Measurements from ENCODE around the gene KCNK3.

Gene KCNK3

GRCh38 chr2:26716769-26717168 lies 24.2 kb downstream of the KCNK3 start:
- TF ChIP-seq, protein P1, sequence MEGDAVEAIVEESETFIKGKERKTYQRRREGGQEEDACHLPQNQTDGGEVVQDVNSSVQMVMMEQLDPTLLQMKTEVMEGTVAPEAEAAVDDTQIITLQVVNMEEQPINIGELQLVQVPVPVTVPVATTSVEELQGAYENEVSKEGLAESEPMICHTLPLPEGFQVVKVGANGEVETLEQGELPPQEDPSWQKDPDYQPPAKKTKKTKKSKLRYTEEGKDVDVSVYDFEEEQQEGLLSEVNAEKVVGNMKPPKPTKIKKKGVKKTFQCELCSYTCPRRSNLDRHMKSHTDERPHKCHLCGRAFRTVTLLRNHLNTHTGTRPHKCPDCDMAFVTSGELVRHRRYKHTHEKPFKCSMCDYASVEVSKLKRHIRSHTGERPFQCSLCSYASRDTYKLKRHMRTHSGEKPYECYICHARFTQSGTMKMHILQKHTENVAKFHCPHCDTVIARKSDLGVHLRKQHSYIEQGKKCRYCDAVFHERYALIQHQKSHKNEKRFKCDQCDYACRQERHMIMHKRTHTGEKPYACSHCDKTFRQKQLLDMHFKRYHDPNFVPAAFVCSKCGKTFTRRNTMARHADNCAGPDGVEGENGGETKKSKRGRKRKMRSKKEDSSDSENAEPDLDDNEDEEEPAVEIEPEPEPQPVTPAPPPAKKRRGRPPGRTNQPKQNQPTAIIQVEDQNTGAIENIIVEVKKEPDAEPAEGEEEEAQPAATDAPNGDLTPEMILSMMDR (IDR thresholded peaks at IDR 0.05; ENCODE audit: insufficient read depth, low read length, poor library complexity, severe bottlenecking): no peak
- H3K4me3 ChIP-seq (replicated peaks; ENCODE audit: low read depth, low read length): no peak overlapping the region
- H3K36me3 ChIP-seq (ENCODE audit: control insufficient read depth, insufficient read depth, low read length): no peaks in the 10 kb centered on the region
- H3K27me3 ChIP-seq (replicated peaks; ENCODE audit: control insufficient read depth, insufficient read depth, low read length): no peaks in the 10 kb centered on the region; the same call in none of the 2 replicates
- DNase-seq (ENCODE audit: extremely low read depth, insufficient read length): no peak

DNA sequence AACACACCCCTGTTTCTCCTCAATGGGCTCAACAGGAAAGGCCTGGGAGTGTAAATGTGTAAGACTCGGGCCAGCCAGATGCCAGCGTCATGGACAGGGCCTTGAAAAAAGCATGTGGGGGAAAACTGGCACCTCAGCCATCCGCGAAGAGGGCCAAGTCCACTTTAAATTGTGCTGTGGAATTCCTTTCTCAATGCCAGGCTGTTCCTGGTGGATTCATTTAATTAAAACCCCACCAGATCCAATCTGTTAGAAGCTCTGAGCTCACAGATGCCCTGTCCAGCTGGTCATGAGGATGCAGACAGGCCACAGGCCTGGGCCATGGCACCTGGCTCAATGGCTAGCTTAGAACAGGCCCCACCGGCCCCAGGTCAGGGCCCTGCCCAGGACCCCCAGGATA lies 24.8 kb downstream of the KCNK3 start:
- Histone ChIP-seq H3K27me3 (replicated peaks; ENCODE audit: control insufficient read depth, insufficient read depth, low read length) (no peaks in the 10 kb centered on the region; the same call in none of the 2 replicates), H3K4me3 (replicated peaks; ENCODE audit: low read depth, low read length) (no peak overlapping the region), H3K36me3 (ENCODE audit: control insufficient read depth, insufficient read depth, low read length) (no peaks in the 10 kb centered on the region)
- DNase-seq (ENCODE audit: extremely low read depth, insufficient read length): no peak
- TF ChIP-seq, protein P1 (IDR thresholded peaks at IDR 0.05; ENCODE audit: insufficient read depth, low read length, poor library complexity, severe bottlenecking): no peak

GRCh38 chr2:26718949-26719686 lies 26.6 kb downstream of the KCNK3 start:
- Histone ChIP-seq H3K36me3 (ENCODE audit: control insufficient read depth, insufficient read depth, low read length) (no peaks in the 10 kb centered on the region), H3K4me3 (replicated peaks; ENCODE audit: low read depth, low read length) (no peak overlapping the region), H3K27me3 (replicated peaks; ENCODE audit: control insufficient read depth, insufficient read depth, low read length) (no peaks in the 10 kb centered on the region; the same call in 1 of the 2 replicates)
- DNase-seq (ENCODE audit: extremely low read depth, insufficient read length): no peak
- TF ChIP-seq, protein P1 (IDR thresholded peaks at IDR 0.05; ENCODE audit: insufficient read depth, low read length, poor library complexity, severe bottlenecking): no peak

DNA sequence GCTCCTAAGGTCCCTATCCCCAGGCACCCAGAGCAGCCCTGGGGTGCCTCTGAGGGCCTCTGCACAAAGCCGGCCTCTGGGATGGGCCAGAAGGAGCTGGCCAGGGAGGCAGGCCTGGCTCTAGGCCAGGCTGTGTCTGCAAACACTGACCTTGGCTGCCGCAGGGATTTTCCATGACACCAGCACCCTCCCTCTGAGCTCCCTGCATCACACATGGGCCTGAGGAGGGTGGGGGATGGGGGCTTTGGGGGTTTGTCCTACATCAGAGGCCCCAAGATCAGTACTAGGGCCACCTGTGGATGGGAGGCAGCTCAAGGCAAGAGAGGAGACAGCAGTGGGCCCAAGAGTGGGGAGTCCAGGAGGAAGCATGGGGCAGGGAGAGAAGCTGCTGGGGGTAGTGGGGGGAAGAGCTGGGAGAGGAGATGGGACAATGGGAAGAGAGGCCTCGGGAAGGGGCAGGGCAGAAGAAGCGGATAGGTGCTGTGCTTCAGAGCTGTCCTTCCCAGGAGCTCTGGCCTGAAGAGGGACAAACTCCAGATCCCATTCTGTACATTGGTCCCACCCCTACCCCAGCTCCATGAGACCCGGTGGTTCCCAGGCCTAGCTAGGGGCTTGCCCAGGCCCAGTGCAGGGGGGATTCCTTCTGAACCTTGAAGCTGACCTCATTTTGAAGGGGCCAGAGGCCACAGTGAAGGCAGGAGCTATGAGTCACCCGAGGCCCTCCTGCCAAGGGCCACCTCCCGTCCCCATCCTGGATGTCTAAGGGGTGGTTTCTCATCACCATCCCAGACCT lies 28.0 kb downstream of the KCNK3 start:
- DNase-seq (ENCODE audit: extremely low read depth, insufficient read length): no peak
- TF ChIP-seq, protein P1 (IDR thresholded peaks at IDR 0.05; ENCODE audit: insufficient read depth, low read length, poor library complexity, severe bottlenecking): no peak
- H3K4me3 ChIP-seq (replicated peaks; ENCODE audit: low read depth, low read length): no peak overlapping the region
- H3K36me3 ChIP-seq (ENCODE audit: control insufficient read depth, insufficient read depth, low read length): no peaks in the 10 kb centered on the region
- no peaks in the 10 kb centered on the region for H3K27me3 ChIP-seq (replicated peaks; ENCODE audit: control insufficient read depth, insufficient read depth, low read length)

GRCh38 chr2:26721115-26722032 lies 28.9 kb downstream of the KCNK3 start:
- Histone ChIP-seq H3K4me3 (replicated peaks; ENCODE audit: low read depth, low read length) (no peak overlapping the region), H3K36me3 (ENCODE audit: control insufficient read depth, insufficient read depth, low read length) (no peaks in the 10 kb centered on the region), H3K27me3 (replicated peaks; ENCODE audit: control insufficient read depth, insufficient read depth, low read length) (no peaks in the 10 kb centered on the region)
- TF ChIP-seq, protein P1 (IDR thresholded peaks at IDR 0.05; ENCODE audit: insufficient read depth, low read length, poor library complexity, severe bottlenecking): no peak
- no peak for DNase-seq (ENCODE audit: extremely low read depth, insufficient read length)

Data from GM06990 (cell line).